NT2/D1 (cell line): ENCODE measurements around the gene PSPC1.
"Not testable (repeated sequence)": the region's sequence is repeated elsewhere in the genome, so short reads cannot be mapped to it uniquely, and the experiment has no call there.

Experiments used
- DNase-seq: peaks from one replicate; pipeline ENCODE4 v3.0.0-alpha.2; 2011; ENCODE audit warnings: low read depth, low spot score
- H3K27me3 ChIP-seq: 2 replicates; pipeline ENCODE4 v1.6.0; 2011; ENCODE audit warnings: mild to moderate bottlenecking; ENCODE audit not compliant: insufficient read length, insufficient read depth
- H3K36me3 ChIP-seq: 2 replicates; pipeline ENCODE4 v1.6.1; 2011; ENCODE audit warnings: mild to moderate bottlenecking, low read length, mixed read lengths; ENCODE audit not compliant: insufficient read depth, insufficient read length
- H3K4me1 ChIP-seq: 2 replicates; pipeline ENCODE4 v1.5.1; 2011; ENCODE audit not compliant: insufficient read depth, insufficient read length
- H3K4me3 ChIP-seq: 2 replicates; pipeline ENCODE4 v1.5.1; 2011; ENCODE audit warnings: low read depth; ENCODE audit not compliant: insufficient read length
- H3K9ac ChIP-seq: 2 replicates; pipeline ENCODE4 v1.6.0; 2011; ENCODE audit warnings: low read depth; ENCODE audit not compliant: insufficient read length
- H3K9me3 ChIP-seq: 2 replicates; pipeline ENCODE4 v1.5.1; 2011; ENCODE audit warnings: mild to moderate bottlenecking, low read length; ENCODE audit not compliant: insufficient read depth
- SUZ12 ChIP-seq: IDR thresholded peaks from 2 replicates; pipeline ENCODE4 v1.6.1; 2011; ENCODE audit not compliant: insufficient read length, insufficient read depth; ENCODE audit errors: extremely low read depth
- YY1 ChIP-seq: IDR thresholded peaks from 2 replicates; pipeline ENCODE4 v1.6.1; 2011; ENCODE audit not compliant: insufficient read length, insufficient read depth
- ZNF274 ChIP-seq: IDR thresholded peaks from 2 replicates; pipeline ENCODE4 v1.6.1; 2011; ENCODE audit warnings: mild to moderate bottlenecking, low read depth, low read length

The PSPC1 gene

DNA sequence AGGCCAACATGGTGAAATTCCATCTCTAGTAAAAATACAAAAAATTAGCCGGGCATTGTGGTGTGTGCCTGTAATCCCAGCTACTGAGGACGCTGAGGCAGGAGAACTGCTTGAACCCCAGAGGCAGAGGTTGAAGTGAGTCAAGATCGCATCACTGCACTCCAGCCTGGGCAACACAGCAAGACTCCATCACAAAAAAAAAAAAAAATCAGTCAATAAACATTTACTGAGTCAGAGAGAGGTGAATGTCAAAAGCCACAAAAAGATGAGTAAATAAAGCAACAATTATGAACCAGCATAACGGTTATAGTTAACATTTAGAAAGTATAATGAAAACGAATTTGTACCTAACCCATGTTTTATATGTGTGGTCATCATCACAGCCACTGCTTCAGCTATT lies 23.1 kb downstream of the PSPC1 start:
- Histone ChIP-seq H3K4me3 (no peak overlapping the region), H3K36me3 (peaks cover 83% of the 10 kb centered on the region), H3K9me3 (no peaks in the 10 kb centered on the region), H3K4me1 (no peaks in the 10 kb centered on the region), H3K9ac (no peak overlapping the region), H3K27me3 (no peaks in the 10 kb centered on the region)
- TF ChIP-seq SUZ12, result no peak
- no peak for TF ChIP-seq ZNF274
- DNase-seq, result no peak

DNA sequence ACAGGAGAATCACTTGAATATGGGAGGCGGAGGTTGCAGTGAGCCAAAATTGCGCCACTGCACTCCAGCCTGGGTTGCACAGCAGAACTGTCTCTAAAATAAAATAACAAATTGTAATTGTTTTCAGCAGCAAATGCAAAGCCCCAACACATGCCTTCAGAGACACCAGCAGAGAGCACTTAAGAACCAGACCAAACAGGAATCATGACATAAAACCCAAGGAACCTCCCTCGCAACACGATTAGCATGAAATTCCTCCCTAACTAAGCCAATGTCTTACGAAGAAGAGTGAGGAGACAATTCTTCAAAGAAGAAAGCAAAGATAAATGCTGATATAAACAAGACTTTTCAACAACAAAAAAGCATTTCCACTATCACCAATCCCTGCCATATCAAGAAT lies 40.1 kb downstream of the PSPC1 start:
- DNase-seq, result no peak
- Histone ChIP-seq H3K9me3 (no peaks in the 10 kb centered on the region), H3K36me3 (peaks cover 86% of the 10 kb centered on the region), H3K9ac (no peak overlapping the region), H3K4me3 (no peak overlapping the region), H3K4me1 (no peaks in the 10 kb centered on the region), H3K27me3 (no peaks in the 10 kb centered on the region)
- TF ChIP-seq YY1, result no peak

DNA sequence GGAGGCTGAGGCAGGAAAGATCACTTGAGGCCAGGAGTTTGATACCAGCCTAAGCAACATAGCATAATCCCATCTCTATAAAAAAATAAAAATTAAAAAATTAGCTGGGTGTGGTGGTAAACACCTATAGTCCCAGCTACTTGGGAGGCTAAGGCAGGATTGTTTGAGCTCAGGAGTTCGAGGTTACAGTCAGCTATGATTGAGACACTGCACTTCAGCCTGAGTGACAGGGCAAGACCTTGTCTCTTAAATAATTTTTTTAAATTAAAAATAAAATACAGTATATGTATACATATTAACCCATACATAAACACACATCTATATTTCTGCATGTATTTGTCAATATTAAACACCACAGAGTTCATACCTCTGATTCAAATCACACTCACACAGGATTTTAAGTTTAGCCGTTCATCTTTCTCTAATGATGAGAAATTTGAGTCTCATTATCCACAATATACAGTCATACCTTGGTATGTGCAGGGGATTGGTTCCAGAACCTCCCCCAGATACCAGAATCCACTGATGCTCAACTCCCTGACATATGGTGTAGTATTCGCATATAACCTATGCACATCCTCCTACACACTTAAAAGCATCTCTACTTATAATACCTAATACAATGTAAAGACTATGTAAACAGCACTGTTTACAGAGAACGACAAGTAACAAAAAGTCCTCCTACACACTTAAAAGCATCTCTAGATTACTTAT lies 44.7 kb downstream of the PSPC1 start:
- DNase-seq, result no peak
- H3K9ac ChIP-seq, result no peak overlapping the region
- peaks cover 77% of the 10 kb centered on the region for H3K36me3 ChIP-seq
- H3K27me3 ChIP-seq, result no peaks in the 10 kb centered on the region
- H3K9me3 ChIP-seq, result no peaks in the 10 kb centered on the region
- H3K4me1 ChIP-seq, result no peaks in the 10 kb centered on the region
- H3K4me3 ChIP-seq, result no peak overlapping the region
- TF ChIP-seq SUZ12 (no peak), YY1 (no peak), ZNF274 (no peak)

DNA sequence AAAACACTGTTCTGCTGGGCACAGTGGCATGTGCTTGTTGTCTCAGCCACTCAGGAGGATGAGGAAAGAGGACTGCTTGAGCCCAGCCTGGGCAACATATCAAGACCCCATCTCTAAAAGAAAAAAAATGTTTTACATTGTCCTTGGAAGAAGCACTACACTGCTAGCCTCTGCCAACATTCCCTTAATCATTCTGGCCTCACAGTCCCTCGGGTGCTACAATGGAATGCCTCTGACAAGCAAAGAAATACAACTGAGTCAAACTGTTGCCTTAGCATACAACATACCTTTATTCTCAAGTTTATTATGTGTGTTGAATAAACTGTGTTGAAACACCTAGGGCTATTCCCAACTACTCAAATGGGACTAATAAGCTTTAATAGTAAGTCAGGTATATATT lies 56.1 kb downstream of the PSPC1 start:
- no peaks in the 10 kb centered on the region for H3K27me3 ChIP-seq
- H3K4me1 ChIP-seq, result no peaks in the 10 kb centered on the region
- no peak for DNase-seq
- H3K9ac ChIP-seq, result no peak overlapping the region
- peaks cover 71% of the 10 kb centered on the region for H3K36me3 ChIP-seq
- H3K4me3 ChIP-seq, result no peak overlapping the region
- no peaks in the 10 kb centered on the region for H3K9me3 ChIP-seq
- TF ChIP-seq ZNF274 (no peak), SUZ12 (no peak), YY1 (no peak)

DNA sequence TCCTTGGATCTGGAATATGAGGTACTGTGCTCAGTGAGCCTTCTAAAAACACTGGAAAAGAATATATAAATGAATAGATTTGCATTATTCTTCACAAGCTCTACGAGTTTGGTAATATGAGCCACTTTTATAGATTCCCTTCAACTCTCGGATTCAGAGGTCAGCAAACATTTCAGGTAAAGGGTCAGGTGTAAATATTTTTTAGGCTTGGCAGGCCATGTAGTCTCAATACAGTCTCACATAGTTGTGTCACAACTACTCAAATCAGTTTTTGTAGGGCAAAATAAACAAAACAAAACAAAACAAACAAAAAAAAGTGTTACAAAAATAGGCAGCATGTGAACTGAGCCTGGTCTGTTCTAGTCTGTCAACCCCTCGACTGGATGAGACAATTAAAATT lies 57.4 kb downstream of the PSPC1 start:
- Histone ChIP-seq H3K4me1 (no peaks in the 10 kb centered on the region), H3K9me3 (no peaks in the 10 kb centered on the region), H3K36me3 (peaks cover 59% of the 10 kb centered on the region), H3K9ac (no peak overlapping the region), H3K27me3 (no peaks in the 10 kb centered on the region), H3K4me3 (no peak overlapping the region)
- no peak for DNase-seq
- TF ChIP-seq YY1 (no peak), ZNF274 (no peak), SUZ12 (no peak)

DNA sequence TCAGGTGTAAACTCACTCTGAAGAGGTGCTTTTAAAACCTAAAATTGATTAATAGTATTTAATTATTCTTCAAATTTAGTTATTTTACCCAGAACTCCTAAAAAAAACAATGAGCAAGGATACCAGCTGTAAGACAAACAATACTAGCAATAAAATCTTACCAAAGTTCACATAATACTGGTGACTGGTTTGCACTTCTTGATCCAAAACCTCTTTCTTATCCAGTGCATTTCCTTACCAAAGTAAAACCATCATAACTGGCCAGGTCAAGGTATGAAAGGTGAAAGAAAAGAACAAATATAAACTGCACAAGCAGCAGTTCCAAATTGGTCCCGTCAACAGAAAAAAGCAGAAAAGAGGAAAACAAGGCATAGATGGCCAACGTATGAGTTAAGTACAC lies 62.7 kb downstream of the PSPC1 start:
- no peak overlapping the region for H3K9ac ChIP-seq
- H3K27me3 ChIP-seq, result no peaks in the 10 kb centered on the region
- H3K4me3 ChIP-seq, result no peak overlapping the region
- no peaks in the 10 kb centered on the region for H3K4me1 ChIP-seq
- H3K36me3 ChIP-seq, result peaks cover 21% of the 10 kb centered on the region
- H3K9me3 ChIP-seq, result no peaks in the 10 kb centered on the region
- no peak for DNase-seq
- no peak for TF ChIP-seq YY1

DNA sequence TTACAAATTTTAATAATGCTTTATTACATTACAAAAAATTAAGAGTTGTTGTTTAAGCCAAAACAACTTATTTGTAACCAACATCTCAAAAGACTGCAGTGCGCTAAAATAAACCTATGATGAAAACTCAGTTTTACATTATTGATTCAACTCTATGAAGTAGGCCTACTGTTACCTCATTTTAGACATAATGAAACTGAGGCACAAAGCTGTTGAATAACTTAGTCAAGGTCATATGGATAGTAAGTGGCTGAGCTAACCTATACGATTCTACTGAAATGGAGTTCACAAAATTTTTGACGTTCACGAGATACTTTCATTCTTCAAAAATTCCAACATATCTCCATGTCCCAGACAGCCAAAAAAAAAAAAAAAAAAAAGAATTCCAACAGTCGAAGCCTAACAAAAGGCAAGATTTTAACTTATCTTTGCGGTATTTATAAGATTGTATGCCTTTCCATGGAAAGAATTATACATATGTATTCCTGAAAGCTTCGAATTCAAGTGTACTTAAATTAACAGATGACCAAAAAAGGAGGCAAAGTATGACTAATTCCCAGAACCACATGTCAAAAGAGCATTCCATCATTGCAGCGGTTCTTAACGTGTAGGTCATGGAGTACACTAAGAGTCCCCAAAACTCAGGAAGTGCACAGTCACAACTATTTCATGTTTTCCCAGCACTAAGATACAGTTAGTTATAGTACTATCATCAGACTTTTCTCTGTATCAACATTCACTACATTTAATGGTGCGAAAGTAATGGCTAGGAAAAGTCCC lies 69.4 kb downstream of the PSPC1 start:
- Histone ChIP-seq H3K9ac (no peak overlapping the region), H3K36me3 (peaks cover 19% of the 10 kb centered on the region), H3K4me3 (no peak overlapping the region), H3K4me1 (no peaks in the 10 kb centered on the region), H3K27me3 (no peaks in the 10 kb centered on the region), H3K9me3 (no peaks in the 10 kb centered on the region)
- no peak for TF ChIP-seq ZNF274
- TF ChIP-seq YY1, result no peak
- TF ChIP-seq SUZ12, result no peak
- DNase-seq, result no peak

DNA sequence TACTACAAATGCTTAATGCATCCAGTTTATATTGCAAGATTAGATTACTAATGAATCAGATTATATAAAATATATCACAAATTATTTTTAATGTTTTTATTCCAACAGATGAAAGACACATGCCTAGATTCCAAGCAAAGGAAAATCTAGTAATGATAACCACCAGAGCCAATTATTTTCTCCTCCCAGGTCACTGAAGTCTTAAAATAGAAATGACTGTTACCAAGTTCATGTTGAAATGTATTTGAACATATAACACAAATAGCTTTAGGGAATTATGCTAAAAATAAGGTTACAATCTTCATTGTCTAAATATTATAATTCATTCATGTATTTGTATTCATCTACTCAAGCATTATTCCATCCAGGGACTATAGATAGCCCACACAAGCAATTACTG lies 73.0 kb downstream of the PSPC1 start:
- H3K4me3 ChIP-seq, H3K9ac ChIP-seq, H3K27me3 ChIP-seq, DNase-seq, H3K36me3 ChIP-seq, H3K4me1 ChIP-seq, H3K9me3 ChIP-seq: not testable (repeated sequence)

DNA sequence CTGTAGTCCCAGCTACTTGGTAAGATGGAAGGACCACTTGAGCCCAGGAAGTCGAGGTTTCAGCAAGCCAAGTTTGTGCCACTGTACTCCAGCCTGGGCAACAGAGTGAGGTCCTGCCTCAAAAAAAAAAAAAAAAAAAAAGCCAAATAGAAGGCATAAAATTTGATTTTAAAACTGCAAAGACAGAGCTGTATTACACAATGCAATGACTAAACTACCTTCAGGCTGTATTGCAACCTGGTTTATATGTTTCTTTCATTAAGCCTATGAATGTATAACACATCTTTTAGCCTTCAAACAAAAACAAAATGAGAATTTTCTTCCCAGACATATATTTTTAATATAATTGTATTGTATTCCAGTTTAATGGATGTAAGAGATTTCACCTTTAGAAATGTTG lies 73.7 kb downstream of the PSPC1 start:
- H3K36me3 ChIP-seq, result not testable (repeated sequence)

DNA sequence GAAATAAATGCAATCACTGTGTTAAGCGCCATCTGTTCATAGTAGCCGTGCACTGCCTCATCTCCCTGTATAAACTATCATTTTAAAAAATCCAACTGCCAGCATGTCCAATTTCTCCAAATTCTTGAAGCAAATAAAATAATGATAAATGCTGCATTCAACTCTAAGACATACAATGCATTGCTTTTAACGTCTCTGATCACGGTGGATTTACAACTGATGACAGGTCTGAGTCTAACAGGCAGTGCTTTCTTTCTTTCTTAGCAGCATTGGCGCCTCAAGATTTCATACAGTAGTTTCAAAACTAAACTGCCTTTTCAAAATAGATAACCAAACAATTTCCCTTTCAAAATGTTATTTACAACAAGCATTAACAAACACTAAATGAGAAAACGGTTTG lies 78.5 kb downstream of the PSPC1 start:
- not testable (repeated sequence) for DNase-seq, H3K4me3 ChIP-seq, H3K27me3 ChIP-seq, H3K9me3 ChIP-seq, H3K4me1 ChIP-seq, H3K36me3 ChIP-seq, H3K9ac ChIP-seq

More for the DNA sequence above, 73.7 kb downstream of the PSPC1 start:
- not testable (repeated sequence) for H3K4me1 ChIP-seq, H3K4me3 ChIP-seq, DNase-seq, H3K9ac ChIP-seq, H3K9me3 ChIP-seq, H3K27me3 ChIP-seq

DNA sequence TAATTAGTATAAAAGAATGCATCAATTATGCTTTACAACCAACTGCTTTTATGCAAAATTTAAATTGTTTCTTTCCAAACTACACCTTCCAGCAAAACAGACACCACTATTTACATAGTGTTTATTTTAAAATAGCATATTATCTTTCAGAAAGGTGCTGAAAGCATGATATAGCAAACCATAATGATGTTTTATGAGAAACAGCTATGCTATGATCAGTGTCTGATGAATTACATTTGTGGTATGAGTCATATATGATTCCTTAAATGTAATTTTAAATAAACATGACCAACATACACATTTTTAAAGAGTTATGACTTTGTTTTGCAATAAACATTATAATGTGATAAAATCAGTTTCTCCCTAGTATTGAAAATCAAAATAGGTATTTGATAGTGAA lies 81.1 kb downstream of the PSPC1 start:
- H3K4me1 ChIP-seq, H3K27me3 ChIP-seq, H3K36me3 ChIP-seq, DNase-seq, H3K9me3 ChIP-seq, H3K9ac ChIP-seq, H3K4me3 ChIP-seq: not testable (repeated sequence)
